ENCODE data around the gene CREBRF.
"Not testable (repeated sequence)": the region's sequence is repeated elsewhere in the genome, so short reads cannot be mapped to it uniquely, and the experiment has no call there.

The CREBRF gene, protein sequence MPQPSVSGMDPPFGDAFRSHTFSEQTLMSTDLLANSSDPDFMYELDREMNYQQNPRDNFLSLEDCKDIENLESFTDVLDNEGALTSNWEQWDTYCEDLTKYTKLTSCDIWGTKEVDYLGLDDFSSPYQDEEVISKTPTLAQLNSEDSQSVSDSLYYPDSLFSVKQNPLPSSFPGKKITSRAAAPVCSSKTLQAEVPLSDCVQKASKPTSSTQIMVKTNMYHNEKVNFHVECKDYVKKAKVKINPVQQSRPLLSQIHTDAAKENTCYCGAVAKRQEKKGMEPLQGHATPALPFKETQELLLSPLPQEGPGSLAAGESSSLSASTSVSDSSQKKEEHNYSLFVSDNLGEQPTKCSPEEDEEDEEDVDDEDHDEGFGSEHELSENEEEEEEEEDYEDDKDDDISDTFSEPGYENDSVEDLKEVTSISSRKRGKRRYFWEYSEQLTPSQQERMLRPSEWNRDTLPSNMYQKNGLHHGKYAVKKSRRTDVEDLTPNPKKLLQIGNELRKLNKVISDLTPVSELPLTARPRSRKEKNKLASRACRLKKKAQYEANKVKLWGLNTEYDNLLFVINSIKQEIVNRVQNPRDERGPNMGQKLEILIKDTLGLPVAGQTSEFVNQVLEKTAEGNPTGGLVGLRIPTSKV

GRCh38 chr5:173055983-173056782 is at the start of gene CREBRF:
Gene CREBRF (plus strand): TSS chr5:173056352. CDS start chr5:173080776, 24,424 bp downstream.
- peak; percentile 95 for DNase-seq (ENCODE audit: low read depth in 2 of 2)

- peak in 1 of 2 donors; percentile 7 for DNase-seq (ENCODE audit: low read depth in 2 of 2)
These were observed 46.1 kb upstream of the CREBRF start for GRCh38 chr5:173010021-173010420.

GRCh38 chr5:173010547-173011464 is 45.3 kb upstream of the CREBRF start:
- DNase-seq (ENCODE audit: low read depth in 2 of 2): no peak

DNA sequence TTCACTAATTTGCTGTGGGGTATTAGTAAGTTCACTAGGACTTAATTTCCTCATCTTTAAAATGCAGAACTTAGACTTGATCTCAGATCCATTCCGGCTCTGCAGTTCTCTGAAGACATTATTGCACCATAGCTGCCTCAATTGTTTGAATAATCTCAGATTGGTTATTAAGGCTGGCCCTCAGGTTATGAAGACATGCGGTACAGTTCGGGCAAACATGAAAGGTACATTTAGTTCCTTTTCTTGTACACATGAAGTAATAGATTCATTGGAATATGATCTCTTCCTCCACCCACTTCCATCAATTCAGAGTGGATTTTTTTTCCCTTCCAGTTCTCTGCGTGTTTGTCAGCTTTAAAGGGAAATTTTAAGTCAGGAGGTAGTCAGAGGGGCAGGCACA is 44.6 kb upstream of the CREBRF start:
- no peak for DNase-seq (ENCODE audit: low read depth in 2 of 2)

DNA sequence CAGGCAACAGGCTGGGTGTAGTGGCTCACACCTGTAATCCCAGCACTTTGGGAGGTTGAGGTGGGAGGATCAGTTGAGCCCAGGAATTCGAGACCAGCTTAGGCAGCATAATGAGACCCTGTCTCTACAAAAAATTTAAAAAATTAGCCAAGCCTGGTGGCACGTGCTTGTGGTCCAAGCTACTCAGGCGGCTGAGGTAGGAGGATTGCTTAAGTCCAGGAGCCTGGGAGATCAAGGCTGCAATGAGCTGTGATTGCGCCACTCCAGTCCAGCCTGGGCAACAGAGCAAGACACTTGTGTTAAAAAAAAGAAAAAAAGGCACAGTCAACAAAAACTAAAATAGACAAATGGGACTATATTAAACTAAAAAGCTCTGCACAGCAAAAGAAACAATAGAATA is 43.3 kb upstream of the CREBRF start:
- DNase-seq (ENCODE audit: low read depth in 2 of 2): no peak

GRCh38 chr5:173014671-173015070 is 41.5 kb upstream of the CREBRF start:
- DNase-seq (ENCODE audit: low read depth in 2 of 2): no peak

GRCh38 chr5:173015192-173015591 is 41.0 kb upstream of the CREBRF start:
- DNase-seq (ENCODE audit: low read depth in 2 of 2): no peak

GRCh38 chr5:173015598-173016455 is 40.3 kb upstream of the CREBRF start:
- DNase-seq (ENCODE audit: low read depth in 2 of 2): no peak

DNA sequence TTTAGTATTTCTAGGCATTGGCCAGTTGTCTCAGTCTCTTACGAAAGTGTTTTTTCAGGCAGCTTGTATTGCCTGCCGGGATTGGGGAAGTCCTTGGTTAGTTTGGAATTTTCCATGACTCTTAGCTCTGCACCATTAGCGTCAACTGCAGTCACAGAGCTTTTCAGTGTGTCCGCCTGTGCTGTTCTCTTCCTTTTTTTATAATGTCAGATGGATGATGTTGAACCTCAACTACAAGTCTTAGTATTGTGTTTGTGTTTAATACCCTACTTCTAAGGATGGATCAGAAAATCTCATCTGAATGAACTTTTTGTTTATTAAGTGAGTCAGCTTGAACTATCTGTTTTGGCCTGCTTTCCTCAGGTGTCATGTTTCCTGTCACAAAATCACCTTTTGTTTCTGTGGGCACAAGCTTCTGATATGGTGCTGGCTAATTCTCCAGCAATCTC is 39.5 kb upstream of the CREBRF start:
- no peak for DNase-seq (ENCODE audit: low read depth in 2 of 2)

GRCh38 chr5:173017087-173017486 is 39.1 kb upstream of the CREBRF start:
- not testable (repeated sequence) for DNase-seq (ENCODE audit: low read depth in 2 of 2)

GRCh38 chr5:173018358-173018757 is 37.8 kb upstream of the CREBRF start:
- DNase-seq (ENCODE audit: low read depth in 2 of 2): no peak

DNA sequence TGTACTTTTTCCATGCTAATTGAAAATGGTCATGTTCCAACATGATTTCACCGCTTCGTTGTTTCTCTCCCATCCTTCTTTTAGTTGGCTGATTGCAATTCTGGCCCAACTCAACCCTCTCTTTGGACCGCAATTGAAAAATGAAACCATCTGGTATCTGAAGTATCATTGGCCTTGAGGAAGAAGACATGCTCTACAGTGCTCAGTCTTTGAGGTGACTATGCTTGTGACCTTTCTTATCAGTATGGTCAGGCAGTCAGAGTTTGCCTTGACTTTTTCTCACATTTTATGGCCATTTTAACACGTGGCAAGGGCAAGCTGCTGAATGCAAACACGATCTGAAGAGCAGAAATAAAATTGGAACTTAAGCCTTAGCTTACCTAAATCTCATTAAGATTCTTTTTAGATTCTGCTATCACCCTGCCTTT is 36.0 kb upstream of the CREBRF start:
- no peak for DNase-seq (ENCODE audit: low read depth in 2 of 2)

GRCh38 chr5:173020643-173021042 is 35.5 kb upstream of the CREBRF start:
- no peak for DNase-seq (ENCODE audit: low read depth in 2 of 2)

GRCh38 chr5:173025651-173026050 is 30.5 kb upstream of the CREBRF start:
- DNase-seq (ENCODE audit: low read depth in 2 of 2): no peak

DNA sequence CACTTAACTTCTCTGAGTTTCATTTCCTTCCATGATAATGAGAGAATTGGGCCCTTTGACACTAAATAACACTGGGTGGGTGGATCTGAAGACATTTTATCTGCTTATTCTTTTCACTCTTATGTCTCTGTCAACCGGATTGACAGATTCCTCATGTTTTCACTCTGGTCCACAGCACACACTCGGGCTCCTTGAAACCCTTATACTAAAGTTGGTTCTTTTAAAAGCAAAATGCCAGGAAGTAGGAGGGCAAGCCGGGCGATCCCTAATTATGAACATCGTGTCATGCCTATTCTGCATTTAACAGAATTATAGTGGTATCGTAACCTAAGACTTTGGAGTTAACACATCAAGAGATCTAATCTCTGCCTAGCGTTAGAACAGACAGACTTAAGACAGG is 28.2 kb upstream of the CREBRF start:
- no peak for DNase-seq (ENCODE audit: low read depth in 2 of 2)

DNA sequence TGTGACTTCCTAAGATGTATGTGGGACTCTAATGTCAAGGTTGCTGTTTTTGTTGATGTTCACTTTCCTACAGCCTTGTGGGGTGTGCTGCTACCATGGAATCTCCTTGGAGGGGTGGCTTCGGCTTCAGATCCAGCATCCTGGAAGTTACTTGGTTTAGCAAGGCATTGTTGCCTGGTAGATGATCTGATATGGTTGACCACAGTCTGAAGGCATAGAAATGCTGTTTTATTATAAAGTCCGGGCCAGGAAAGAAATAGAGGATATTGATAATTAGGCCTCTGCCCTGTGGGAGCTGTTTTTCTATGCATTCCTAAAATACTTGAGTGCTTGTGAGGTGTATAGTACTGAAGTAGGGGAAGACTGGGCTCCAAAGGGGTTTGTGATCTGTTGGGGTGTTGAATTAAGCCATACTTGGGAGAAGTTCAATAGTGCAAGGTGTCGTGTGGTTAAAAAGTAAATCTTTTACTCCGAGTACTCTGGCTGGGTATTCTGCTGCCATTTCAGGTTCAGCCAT is 27.3 kb upstream of the CREBRF start:
- no peak for DNase-seq (ENCODE audit: low read depth in 2 of 2)

GRCh38 chr5:173029499-173029921 is 26.6 kb upstream of the CREBRF start:
- DNase-seq (ENCODE audit: low read depth in 2 of 2): no peak

GRCh38 chr5:173032096-173032495 is 24.1 kb upstream of the CREBRF start:
- not testable (repeated sequence) for DNase-seq (ENCODE audit: low read depth in 2 of 2)

DNA sequence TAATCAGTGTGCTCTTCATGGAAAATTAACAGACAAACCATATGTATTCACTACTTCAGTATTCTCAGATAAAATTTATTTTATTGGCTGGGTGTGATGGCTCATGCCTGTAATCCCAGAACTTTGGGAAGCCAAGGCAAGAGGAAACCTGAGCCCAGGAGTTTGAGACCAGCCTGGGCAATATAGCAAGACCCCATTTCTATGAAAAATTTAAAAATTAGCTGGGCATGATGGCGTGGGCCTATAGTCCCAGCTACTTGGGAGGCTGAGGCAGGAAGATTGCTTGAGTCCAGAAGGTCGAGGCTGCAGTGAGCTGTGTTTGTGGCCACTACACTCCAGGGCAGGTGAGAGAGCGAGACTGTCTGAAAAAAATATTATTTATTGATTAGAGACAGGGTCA is 23.4 kb upstream of the CREBRF start:
- DNase-seq (ENCODE audit: low read depth in 2 of 2): no peak

- DNase-seq (ENCODE audit: low read depth in 2 of 2): no peak
These were observed 22.2 kb upstream of the CREBRF start for GRCh38 chr5:173033923-173034322.
